ENCODE measurements around the gene CR1L. TPM values are rescaled to one million over a fixed set of nuclear protein-coding genes. Genes with fewer than 3 reads are reported as not detected.
"Not testable (repeated sequence)": the region's sequence is repeated elsewhere in the genome, so short reads cannot be mapped to it uniquely, and the experiment has no call there.

The CR1L gene
- total RNA-seq, 1 experiment from 2014 or later = not detected

GRCh38 chr1:207628776-207629175, 16.2 kb upstream of the CR1L start:
- ATAC-seq = 0 out of 2 replicates have a peak, but pooled peaks have one; percentile 21
- H3K4me3 ChIP-seq (ENCODE audit: low read length) = no peak overlapping the region
- no peaks in the 10 kb centered on the region for H3F3A ChIP-seq (ENCODE audit: low read length, unreplicated experiment)
- no peaks in the 10 kb centered on the region for H3K79me2 ChIP-seq (ENCODE audit: low read length)
- H3K9me3 ChIP-seq (ENCODE audit: low read length) = no peaks in the 10 kb centered on the region
- H3K9ac ChIP-seq (ENCODE audit: low read length) = no peak overlapping the region
- POLR2A ChIA-PET (ENCODE audit: unreplicated experiment) = interaction anchor here (1.0 kb wide), 1 partner anchor 831 kb away, joined by 4 read pairs; no protein-coding TSS in a partner anchor
- H3K36me3 ChIP-seq (ENCODE audit: low read depth, low read length) = no peaks in the 10 kb centered on the region
- intact Hi-C loops (cut with micrococcal nuclease) = no loop called here
- CTCF ChIA-PET = no interaction called here
- H4K20me1 ChIP-seq (ENCODE audit: low read length) = no peaks in the 10 kb centered on the region
- no TSS peak for BruUV-seq (replicated peaks)
- no peak overlapping the region for H3K27ac ChIP-seq (ENCODE audit: low read length)
- H3K4me1 ChIP-seq (ENCODE audit: insufficient read depth, low read length) = peaks cover 8% of the 10 kb centered on the region; the same call in 1 of the 2 replicates
- TF ChIP-seq CTCF (conservative IDR thresholded peaks at IDR 0.05; ENCODE audit: low read depth, low read length) = no peak
- no peak for TF ChIP-seq EZH2phosphoT487 (IDR thresholded peaks at IDR 0.05; ENCODE audit: borderline replicate concordance, low read length)
- TF ChIP-seq EZH2 (IDR thresholded peaks at IDR 0.05; ENCODE audit: low read length, unreplicated experiment) = no peak
- H3K27me3 ChIP-seq (ENCODE audit: low read length) = peaks cover 31% of the 10 kb centered on the region
- H2AFZ ChIP-seq (ENCODE audit: low read length) = no peak overlapping the region
- no peak overlapping the region for H3K4me2 ChIP-seq (ENCODE audit: low read length)
- no peaks in the 10 kb centered on the region for H3K9me2 ChIP-seq (replicated peaks; ENCODE audit: low read length)
- peak; percentile 35 for DNase-seq

GRCh38 chr1:207631137-207631536, 13.8 kb upstream of the CR1L start:
- Histone ChIP-seq H3F3A (ENCODE audit: low read length, unreplicated experiment) (no peaks in the 10 kb centered on the region), H3K27me3 (ENCODE audit: low read length) (peaks cover 44% of the 10 kb centered on the region), H3K4me3 (ENCODE audit: low read length) (no peak overlapping the region), H3K4me1 (ENCODE audit: insufficient read depth, low read length) (peaks cover 4% of the 10 kb centered on the region; the same call in 1 of the 2 replicates), H4K20me1 (ENCODE audit: low read length) (no peaks in the 10 kb centered on the region), H3K27ac (ENCODE audit: low read length) (no peak overlapping the region), H3K9me3 (ENCODE audit: low read length) (no peaks in the 10 kb centered on the region), H3K79me2 (ENCODE audit: low read length) (no peaks in the 10 kb centered on the region), H2AFZ (ENCODE audit: low read length) (no peak overlapping the region), H3K9ac (ENCODE audit: low read length) (no peak overlapping the region), H3K36me3 (ENCODE audit: low read depth, low read length) (no peaks in the 10 kb centered on the region), H3K4me2 (ENCODE audit: low read length) (no peak overlapping the region), H3K9me2 (replicated peaks; ENCODE audit: low read length) (no peaks in the 10 kb centered on the region)
- ATAC-seq (no peak), DNase-seq (no peak)
- intact Hi-C loops (cut with micrococcal nuclease) = no loop called here
- no TSS peak for BruUV-seq (replicated peaks)
- POLR2A ChIA-PET (ENCODE audit: unreplicated experiment) = no interaction called here
- CTCF ChIA-PET = no interaction called here
- TF ChIP-seq EZH2phosphoT487 (IDR thresholded peaks at IDR 0.05; ENCODE audit: borderline replicate concordance, low read length) (no peak), EZH2 (IDR thresholded peaks at IDR 0.05; ENCODE audit: low read length, unreplicated experiment) (no peak), CTCF (conservative IDR thresholded peaks at IDR 0.05; ENCODE audit: low read depth, low read length) (no peak)

DNA sequence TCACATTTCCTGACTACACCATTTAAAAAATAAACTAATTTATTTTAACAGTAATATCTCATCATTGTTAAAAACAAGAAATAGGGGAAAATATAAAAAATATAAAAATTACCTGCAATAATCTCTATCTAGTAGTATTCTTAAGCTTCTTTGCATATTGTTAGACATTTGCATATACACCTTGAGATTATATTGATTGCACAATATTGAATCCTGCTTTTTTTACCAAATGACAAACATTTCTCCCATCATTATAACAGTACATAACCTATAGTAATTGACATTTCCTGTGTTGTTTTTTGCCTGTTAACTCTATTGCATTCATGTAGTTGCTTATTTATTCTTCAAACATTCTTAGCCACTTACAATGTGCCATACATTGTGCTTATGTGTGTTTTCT, 11.7 kb upstream of the CR1L start:
- Histone ChIP-seq H3K27me3 (ENCODE audit: low read length) (peaks cover 55% of the 10 kb centered on the region), H2AFZ (ENCODE audit: low read length) (no peak overlapping the region), H3F3A (ENCODE audit: low read length, unreplicated experiment) (no peaks in the 10 kb centered on the region), H3K9me2 (replicated peaks; ENCODE audit: low read length) (no peaks in the 10 kb centered on the region), H3K9ac (ENCODE audit: low read length) (no peak overlapping the region), H3K4me2 (ENCODE audit: low read length) (no peak overlapping the region), H3K79me2 (ENCODE audit: low read length) (no peaks in the 10 kb centered on the region), H3K4me3 (ENCODE audit: low read length) (no peak overlapping the region), H4K20me1 (ENCODE audit: low read length) (no peaks in the 10 kb centered on the region), H3K4me1 (ENCODE audit: insufficient read depth, low read length) (no peaks in the 10 kb centered on the region), H3K9me3 (ENCODE audit: low read length) (no peaks in the 10 kb centered on the region), H3K27ac (ENCODE audit: low read length) (no peak overlapping the region), H3K36me3 (ENCODE audit: low read depth, low read length) (no peaks in the 10 kb centered on the region)
- ChIA-PET POLR2A (ENCODE audit: unreplicated experiment) (no interaction called here), CTCF (no interaction called here)
- intact Hi-C loops (cut with micrococcal nuclease) = no loop called here
- DNase-seq (no peak), ATAC-seq (no peak)
- TF ChIP-seq CTCF (conservative IDR thresholded peaks at IDR 0.05; ENCODE audit: low read depth, low read length) (no peak), EZH2phosphoT487 (IDR thresholded peaks at IDR 0.05; ENCODE audit: borderline replicate concordance, low read length) (no peak), EZH2 (IDR thresholded peaks at IDR 0.05; ENCODE audit: low read length, unreplicated experiment) (no peak)
- BruUV-seq (replicated peaks) = no TSS peak

- H3K27me3 ChIP-seq (ENCODE audit: low read length) = peaks cover 61% of the 10 kb centered on the region
- H3K79me2 ChIP-seq (ENCODE audit: low read length); POLR2A ChIA-PET (ENCODE audit: unreplicated experiment); H3F3A ChIP-seq (ENCODE audit: low read length, unreplicated experiment); H3K9me2 ChIP-seq (replicated peaks; ENCODE audit: low read length); H3K9me3 ChIP-seq (ENCODE audit: low read length); CTCF ChIA-PET; H3K36me3 ChIP-seq (ENCODE audit: low read depth, low read length); H3K4me3 ChIP-seq (ENCODE audit: low read length); H3K9ac ChIP-seq (ENCODE audit: low read length); H3K4me2 ChIP-seq (ENCODE audit: low read length); BruUV-seq (replicated peaks); H2AFZ ChIP-seq (ENCODE audit: low read length); intact Hi-C loops (cut with micrococcal nuclease); H3K4me1 ChIP-seq (ENCODE audit: insufficient read depth, low read length); DNase-seq; H4K20me1 ChIP-seq (ENCODE audit: low read length); H3K27ac ChIP-seq (ENCODE audit: low read length); ATAC-seq: not testable (repeated sequence)
Measured at GRCh38 chr1:207633699-207634289, 11.1 kb upstream of the CR1L start.

Measured in PC-3 (cell line).